ENCODE data around the gene C1orf167.
"Not testable (repeated sequence)": the region's sequence is repeated elsewhere in the genome, so short reads cannot be mapped to it uniquely, and the experiment has no call there.

Gene C1orf167

GRCh38 chr1:11799896-11800295, 37.9 kb downstream of the C1orf167 start:
- in situ Hi-C loops (cut with MboI; ENCODE audit: low sequenced_read_pairs), result no loop called here

GRCh38 chr1:11800391-11800755, 38.4 kb downstream of the C1orf167 start:
- in situ Hi-C loops (cut with MboI; ENCODE audit: low sequenced_read_pairs), result no loop called here

- in situ Hi-C loops (cut with MboI; ENCODE audit: low sequenced_read_pairs), result no loop called here
Measured at GRCh38 chr1:11800756-11801433, 38.9 kb downstream of the C1orf167 start.

- in situ Hi-C loops (cut with MboI; ENCODE audit: low sequenced_read_pairs), result no loop called here
Measured at GRCh38 chr1:11802616-11802972, 40.6 kb downstream of the C1orf167 start.

- in situ Hi-C loops (cut with MboI; ENCODE audit: low sequenced_read_pairs), result no loop called here
Measured at GRCh38 chr1:11802973-11803885, 41.2 kb downstream of the C1orf167 start.

- in situ Hi-C loops (cut with MboI; ENCODE audit: low sequenced_read_pairs), result not testable (repeated sequence)
Measured at GRCh38 chr1:11803924-11804665, 42.1 kb downstream of the C1orf167 start.

GRCh38 chr1:11804666-11805421, 42.9 kb downstream of the C1orf167 start:
- in situ Hi-C loops (cut with MboI; ENCODE audit: low sequenced_read_pairs), result no loop called here

GRCh38 chr1:11805422-11806306, 43.7 kb downstream of the C1orf167 start, which contains the start of the genes CLCN6 and MTHFR:
CLCN6 (plus strand) TSS chr1:11806191; CDS start chr1:11806263, 72 bp downstream.
MTHFR (minus strand) TSS chr1:11805964; CDS start chr1:11803116, 2,848 bp downstream.
- in situ Hi-C loops (cut with MboI; ENCODE audit: low sequenced_read_pairs), result no loop called here

GRCh38 chr1:11806307-11806936, 44.4 kb downstream of the C1orf167 start:
- in situ Hi-C loops (cut with MboI; ENCODE audit: low sequenced_read_pairs), result no loop called here

GRCh38 chr1:11807133-11807532, 45.1 kb downstream of the C1orf167 start:
- in situ Hi-C loops (cut with MboI; ENCODE audit: low sequenced_read_pairs), result no loop called here

- in situ Hi-C loops (cut with MboI; ENCODE audit: low sequenced_read_pairs), result no loop called here
Measured at GRCh38 chr1:11813021-11813420, 51.0 kb downstream of the C1orf167 start.

- in situ Hi-C loops (cut with MboI; ENCODE audit: low sequenced_read_pairs), result no loop called here
Measured at GRCh38 chr1:11817192-11817591, 55.2 kb downstream of the C1orf167 start.

GRCh38 chr1:11822091-11822490, 60.1 kb downstream of the C1orf167 start:
- in situ Hi-C loops (cut with MboI; ENCODE audit: low sequenced_read_pairs), result no loop called here

- in situ Hi-C loops (cut with MboI; ENCODE audit: low sequenced_read_pairs), result no loop called here
Measured at GRCh38 chr1:11823366-11824137, 61.6 kb downstream of the C1orf167 start.

GRCh38 chr1:11825131-11825530, 63.1 kb downstream of the C1orf167 start:
- in situ Hi-C loops (cut with MboI; ENCODE audit: low sequenced_read_pairs), result no loop called here

GRCh38 chr1:11826946-11827345, 65.0 kb downstream of the C1orf167 start:
- in situ Hi-C loops (cut with MboI; ENCODE audit: low sequenced_read_pairs), result no loop called here

- in situ Hi-C loops (cut with MboI; ENCODE audit: low sequenced_read_pairs), result no loop called here
Measured at GRCh38 chr1:11828511-11828910, 66.5 kb downstream of the C1orf167 start.

GRCh38 chr1:11831945-11832725, 70.1 kb downstream of the C1orf167 start:
- in situ Hi-C loops (cut with MboI; ENCODE audit: low sequenced_read_pairs), result no loop called here

Measured in HL-60/S4 treated with retinoic acid at 250 ng/mL for 4 days and 3 days (cell line).